ENCODE data around the gene ST7. TPM values are rescaled to one million over a fixed set of nuclear protein-coding genes. Genes with fewer than 3 reads are reported as not detected.

Gene ST7
- total and polyA plus RNA-seq, 2 of the 8 experiments (the other 6 are each of a cell fraction or from before 2014, with no cell fraction given) = 16.3 to 18.0 TPM

GRCh38 chr7:117249696-117250095, 296.4 kb downstream of the ST7 start:
- H3K14ac ChIP-seq (ENCODE audit: insufficient read length) = no peak overlapping the region
- no peak overlapping the region for H3K4me2 ChIP-seq (ENCODE audit: insufficient read depth in 1 of 2, low read depth in 2 of 2, low read length in 2 of 2)
- no peak for TF ChIP-seq NRF1 (IDR thresholded peaks at IDR 0.05; ENCODE audit: low read depth, low read length)
- TF ChIP-seq KDM5A (IDR thresholded peaks at IDR 0.05; ENCODE audit: low read length) = no peak
- no peak for TF ChIP-seq TBP (IDR thresholded peaks at IDR 0.05; ENCODE audit: low read depth, low read length)
- no peak for TF ChIP-seq SP2 (IDR thresholded peaks at IDR 0.05; ENCODE audit: low read length)
- TF ChIP-seq RNF2 (IDR thresholded peaks at IDR 0.05; ENCODE audit: borderline replicate concordance, low read depth, low read length, missing control alignments, poor library complexity, severe bottlenecking) = no peak
- TF ChIP-seq SIRT6 (IDR thresholded peaks at IDR 0.05; ENCODE audit: low read length) = no peak
- TF ChIP-seq HDAC6 (IDR thresholded peaks at IDR 0.05; ENCODE audit: low read depth, low read length) = no peak
- no peak for TF ChIP-seq POLR2AphosphoS5 (IDR thresholded peaks at IDR 0.05; ENCODE audit: low read depth, low read length)
- no peak for TF ChIP-seq CBX5 (IDR thresholded peaks at IDR 0.05; ENCODE audit: low read depth, low read length)
- TF ChIP-seq TCF12 (IDR thresholded peaks at IDR 0.05; ENCODE audit: low read depth, low read length) = no peak
- DNase-seq (ENCODE audit: low read depth in 1 of 2, low spot score in 2 of 2) (no peak), FAIRE-seq (no peak)
- no peak overlapping the region for H3K56ac ChIP-seq (replicated peaks; ENCODE audit: insufficient read length, low read depth, low read length)
- H3K9me3 ChIP-seq (ENCODE audit: insufficient read depth in 2 of 2, low read depth in 1 of 2, low read length in 1 of 2) = peaks cover 2 to 9% of the 10 kb centered on the region in 2 experiments; a peak in 1 of 4 replicates
- no peak overlapping the region for H3K4ac ChIP-seq (replicated peaks; ENCODE audit: insufficient read length, low read depth, low read length)
- no peak overlapping the region for H2AK5ac ChIP-seq (ENCODE audit: low read depth, low read length)
- no peaks in the 10 kb centered on the region for H4K20me1 ChIP-seq (replicated peaks in 1 of 2; ENCODE audit: control insufficient read depth in 1 of 2, insufficient read depth in 2 of 2, low read length in 2 of 2)
- no peaks in the 10 kb centered on the region for H3K4me1 ChIP-seq (replicated peaks in 1 of 4; ENCODE audit: control insufficient read depth in 3 of 4, insufficient read depth in 4 of 4, low read length in 3 of 4)
- no peaks in the 10 kb centered on the region for H3K79me1 ChIP-seq (ENCODE audit: low read depth, low read length)
- H2BK15ac ChIP-seq (ENCODE audit: low read length) = no peak overlapping the region
- no peak overlapping the region for H3K27ac ChIP-seq (ENCODE audit: low read depth, low read length)
- no peak overlapping the region for H3K23ac ChIP-seq (ENCODE audit: insufficient read length)
- H2BK12ac ChIP-seq (ENCODE audit: low read depth, low read length) = no peak overlapping the region
- no peak overlapping the region for H4K5ac ChIP-seq (ENCODE audit: insufficient read length, low read depth, low read length)
- H3K9ac ChIP-seq (replicated peaks in 1 of 4; ENCODE audit: extremely low read depth in 1 of 4, low read depth in 3 of 4, low read length in 3 of 4) = no peak overlapping the region
- H2BK5ac ChIP-seq (ENCODE audit: low read depth, low read length) = no peak overlapping the region
- CTCF ChIA-PET (ENCODE audit: partially characterized antibody) = no interaction called here
- no peaks in the 10 kb centered on the region for H3K23me2 ChIP-seq (ENCODE audit: low read depth, low read length)
- no peaks in the 10 kb centered on the region for H3K36me3 ChIP-seq (ENCODE audit: control insufficient read depth in 2 of 4, insufficient read depth in 4 of 4, low read length in 3 of 4)
- no peaks in the 10 kb centered on the region for H3K79me2 ChIP-seq (ENCODE audit: control insufficient read depth in 1 of 2, insufficient read depth in 2 of 2, low read length in 2 of 2)
- POLR2A ChIA-PET (ENCODE audit: partially characterized antibody) = no interaction called here
- no peak overlapping the region for H3K18ac ChIP-seq (ENCODE audit: extremely low read depth, low read length)
- no peak overlapping the region for H2AFZ ChIP-seq (ENCODE audit: low read length)
- no peak overlapping the region for H4K8ac ChIP-seq (ENCODE audit: extremely low read depth, insufficient read depth, low read length)
- no peak overlapping the region for H2BK20ac ChIP-seq (ENCODE audit: low read length)
- H3K4me3 ChIP-seq (ENCODE audit: extremely low read depth in 1 of 4, insufficient read depth in 2 of 4, low read depth in 3 of 4, low read length in 4 of 4) = no peak overlapping the region
- H4K91ac ChIP-seq (replicated peaks; ENCODE audit: insufficient read length, low read length) = no peak overlapping the region
- no peaks in the 10 kb centered on the region; a peak in 1 of 7 replicates for H3K27me3 ChIP-seq (replicated peaks in 1 of 4; ENCODE audit: control insufficient read depth in 3 of 4, extremely low read depth in 1 of 4, insufficient read depth in 3 of 4, low read length in 3 of 4)
- 90% methylated on average over 5 of the region's 5 CpGs; no CpG with 5 or more reads in 1 of the 2 experiments for WGBS, 2 experiments (ENCODE audit: extremely low coverage in 1 of 2, insufficient coverage in 1 of 2, insufficient read length in 1 of 2, insufficient replicate concordance in 2 of 2, low coverage in 1 of 2, low lambda C conversion rate in 2 of 2, missing lambda C conversion rate in 1 of 2)
- H2BK120ac ChIP-seq (replicated peaks; ENCODE audit: low read depth, low read length) = no peak overlapping the region

Data from H1 (cell line).